Psoas muscle (tissue), 8 donors: ENCODE results near the gene MTG1. TPM values are rescaled to one million over a fixed set of nuclear protein-coding genes. Genes with fewer than 3 reads are reported as not detected.

Experiments used
- ATAC-seq, 4 donors: fragments of 200-7000 bp; cut with Tn5 transposase; one replicate each; pipeline ENCODE4 v1.9.1; 2020; ENCODE audit warnings: moderate library complexity in 3 of 4, mild to moderate bottlenecking in 2 of 4
- DNase-seq, 2 donors: peaks; one replicate each; pipeline ENCODE4 v3.0.0-alpha.2; 2020
- H3K27ac ChIP-seq: fragments of 200-600 bp; one replicate; pipeline ENCODE4 v1.8.0; 2022
- H3K27me3 ChIP-seq, 3 donors: fragments of 200-600 bp in 1 of 3; one replicate each; pipeline versions ENCODE4 v1.6.1 to v1.8.0; 2013 to 2022; ENCODE audit warnings: low read length in 2 of 3, mild to moderate bottlenecking in 2 of 3, moderate library complexity in 1 of 3; ENCODE audit not compliant: insufficient read depth in 3 of 3
- H3K36me3 ChIP-seq, 2 donors: fragments of 200-600 bp in 1 of 2; one replicate each; pipeline versions ENCODE4 v1.6.1 to v1.8.0; 2013 to 2022; ENCODE audit warnings: low read depth in 1 of 2, mild to moderate bottlenecking in 1 of 2, moderate library complexity in 1 of 2; ENCODE audit not compliant: insufficient read depth in 1 of 2
- H3K4me1 ChIP-seq: fragments of 200-600 bp; one replicate; pipeline ENCODE4 v1.8.0; 2022
- H3K4me3 ChIP-seq: fragments of 200-600 bp; one replicate; pipeline ENCODE4 v1.8.0; 2022; ENCODE audit warnings: mild to moderate bottlenecking
- H3K9me3 ChIP-seq: fragments of 200-600 bp; one replicate; pipeline ENCODE4 v1.8.0; 2022
- CTCF ChIP-seq: fragments of 200-600 bp; IDR thresholded peaks from one replicate; pipeline ENCODE4 v1.8.0; 2022; ENCODE audit warnings: antibody characterized with exemption
- WGBS, 3 donors: extraction: QIAGEN DNeasy Blood & Tissue Kit; methylation state at CpG; one replicate each; pipeline versions ENCODE4 v1.1.6 to v1.1.7; 2013; 5-methylcytosine and 5-hydroxymethylcytosine counted together
- intact Hi-C, 2 donors: fragments of 100-400 bp; cut with DNase I; formaldehyde crosslinking; loops; one replicate each; pipeline versions ENCODE4 v1.11.0 to v1.14.2; 2022
- polyA plus RNA-seq, 3 donors: library from polyadenylated mRNA; stranded (reverse); fragments of 200-250 nt; gene quantifications; one replicate each; pipeline ENCODE4 v1.2.3, GENCODE V29; 2013
- total RNA-seq, 4 donors: library from RNA; stranded (reverse); fragmentation: NEBNext Ultra II Directional in 2 of 4; extraction: Animal tissue kit (Norgen Biotek cat#: 25700) in 2 of 4; gene quantifications; one replicate each; pipeline versions ENCODE4 v1.2.1 to v1.2.4, GENCODE V29; 2021 to 2023
- donor health status: healthy with polysubstance abuse.
- donor health status: DM: no; HTN: no; CAD: no; lungs with moderate emphysema.
- donor health status: Bipolar disorder and iron deficiency.
- donor health status: healthy.
- donor health status: DM: yes; HTN: yes; CAD: no.
- donor health status: DM: no; HTN: no; CAD: no.
- donor health status: DM: no; HTN: no; CAD: no.
- donor health status: DM: yes; HTN: yes; CAD: no.

MTG1 gene
- total and polyA plus RNA-seq, 7 donors, result 22.7 to 67.1 (median 31.5) TPM

DNA sequence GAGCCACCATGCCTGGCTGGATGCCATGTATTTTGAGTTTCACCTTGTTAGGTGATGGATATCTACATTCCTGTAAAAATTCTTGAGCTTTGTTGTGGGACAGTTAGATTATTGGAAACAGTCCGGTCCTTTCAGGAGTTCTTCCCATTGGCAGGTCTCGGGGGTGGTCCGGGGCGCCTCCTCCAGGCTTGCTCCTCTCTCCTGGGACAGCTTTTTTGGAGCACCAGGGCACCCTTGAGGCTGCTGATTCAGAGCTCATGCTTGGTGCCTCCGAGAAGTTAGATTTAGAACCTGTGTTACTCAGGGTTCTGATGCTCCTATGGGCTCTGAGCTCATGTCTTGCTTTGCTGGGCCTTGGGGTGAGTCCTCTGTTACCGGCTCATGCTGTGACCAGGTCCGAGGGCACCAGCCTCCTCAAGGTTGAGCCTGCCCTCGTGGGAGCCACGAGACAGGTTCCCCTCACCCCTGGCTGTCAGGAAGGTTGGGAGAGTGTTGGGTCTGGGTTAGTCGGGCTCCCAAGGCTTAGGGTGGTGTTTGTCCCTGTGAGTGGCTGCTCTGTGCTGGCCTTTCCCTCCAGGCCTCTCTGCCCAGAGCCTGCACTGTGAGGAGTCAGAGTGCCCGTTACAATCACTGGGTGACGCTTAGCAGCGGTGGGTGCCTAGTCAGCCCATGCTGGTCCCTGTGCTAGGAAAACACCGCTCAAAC lies 24.5 kb downstream of the MTG1 start:
- TF ChIP-seq CTCF, result no peak
- H3K36me3 ChIP-seq, result peaks cover 0 to 47% of the 10 kb centered on the region in 2 donors
- DNase-seq (no peak), ATAC-seq (no peak)
- WGBS, 3 donors, result 95 to 99% (median 96%) methylated on average over 14 of the region's 14 CpGs
- H3K27ac ChIP-seq, result no peak overlapping the region
- no peak overlapping the region for H3K4me3 ChIP-seq
- no peaks in the 10 kb centered on the region for H3K9me3 ChIP-seq
- H3K27me3 ChIP-seq, result peaks cover 0 to 15% (median 7%) of the 10 kb centered on the region in 3 donors
- intact Hi-C loops, result no loop called here
- peaks cover 3% of the 10 kb centered on the region for H3K4me1 ChIP-seq

- intact Hi-C loops, result no loop called here
- Histone ChIP-seq H3K36me3 (peaks cover 0 to 44% of the 10 kb centered on the region in 2 donors), H3K27me3 (peaks cover 0 to 15% (median 8%) of the 10 kb centered on the region in 3 donors), H3K4me3 (no peak overlapping the region), H3K4me1 (peaks cover 3% of the 10 kb centered on the region), H3K27ac (no peak overlapping the region), H3K9me3 (no peaks in the 10 kb centered on the region)
- peak in 1 of 2 donors; percentile 48 for DNase-seq
- 91 to 94% (median 93%) methylated on average over 34 of the region's 34 CpGs for WGBS, 3 donors
- TF ChIP-seq CTCF, result no peak
- no peak for ATAC-seq
Measured at GRCh38 chr10:133419211-133419950, 25.4 kb downstream of the MTG1 start.

DNA sequence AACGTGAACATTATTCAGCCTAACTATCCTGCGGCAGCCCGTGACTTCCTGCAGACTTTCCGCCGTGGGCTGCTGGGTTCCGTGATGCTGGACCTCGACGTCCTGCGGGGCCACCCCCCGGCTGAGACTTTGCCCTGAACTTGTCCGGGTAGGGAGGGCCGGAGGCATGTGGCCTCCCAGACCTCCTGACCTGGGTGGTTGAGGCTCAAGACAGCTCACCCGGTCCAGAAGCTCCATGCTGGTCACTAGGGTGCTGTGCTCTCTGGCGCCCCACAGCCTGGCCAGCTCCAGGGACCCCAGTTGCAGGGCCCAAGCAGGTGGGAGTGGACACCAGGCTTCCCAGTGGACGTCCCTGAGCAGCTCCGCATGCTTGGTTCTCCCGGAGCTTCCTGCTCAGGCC lies 26.1 kb downstream of the MTG1 start:
- 91 to 92% (median 92%) methylated on average over 17 of the region's 17 CpGs for WGBS, 3 donors
- TF ChIP-seq CTCF, result no peak
- intact Hi-C loops, result no loop called here

GRCh38 chr10:133420579-133420978 lies 26.6 kb downstream of the MTG1 start:
- ATAC-seq (no peak), DNase-seq (no peak)
- Histone ChIP-seq H3K9me3 (no peaks in the 10 kb centered on the region), H3K27me3 (peaks cover 0 to 15% (median 8%) of the 10 kb centered on the region in 3 donors), H3K4me1 (peaks cover 3% of the 10 kb centered on the region), H3K36me3 (peaks cover 0 to 36% of the 10 kb centered on the region in 2 donors), H3K4me3 (no peak overlapping the region), H3K27ac (no peak overlapping the region)
- whole genome bisulfite sequencing, 3 donors, result 91 to 97% (median 96%) methylated on average over 6 of the region's 6 CpGs
- TF ChIP-seq CTCF, result no peak
- intact Hi-C loops, result no loop called here

More for the DNA sequence above, 26.1 kb downstream of the MTG1 start:
- DNase-seq (no peak), ATAC-seq (no peak)
- Histone ChIP-seq H3K36me3 (peaks cover 0 to 42% of the 10 kb centered on the region in 2 donors), H3K27ac (no peak overlapping the region), H3K9me3 (no peaks in the 10 kb centered on the region), H3K27me3 (peaks cover 0 to 15% (median 8%) of the 10 kb centered on the region in 3 donors), H3K4me1 (peaks cover 3% of the 10 kb centered on the region), H3K4me3 (no peak overlapping the region)
